C1 segment of cervical spinal cord (tissue), 14 donors: Measurements from ENCODE around the gene SLC22A9.
"Not testable (repeated sequence)": the region's sequence is repeated elsewhere in the genome, so short reads cannot be mapped to it uniquely, and the experiment has no call there.

Source experiments
- DNase-seq, 14 donors: peaks; one replicate each; lab custom pipeline; 2025; lab: John Stamatoyannopoulos, UW

The SLC22A9 gene

DNA sequence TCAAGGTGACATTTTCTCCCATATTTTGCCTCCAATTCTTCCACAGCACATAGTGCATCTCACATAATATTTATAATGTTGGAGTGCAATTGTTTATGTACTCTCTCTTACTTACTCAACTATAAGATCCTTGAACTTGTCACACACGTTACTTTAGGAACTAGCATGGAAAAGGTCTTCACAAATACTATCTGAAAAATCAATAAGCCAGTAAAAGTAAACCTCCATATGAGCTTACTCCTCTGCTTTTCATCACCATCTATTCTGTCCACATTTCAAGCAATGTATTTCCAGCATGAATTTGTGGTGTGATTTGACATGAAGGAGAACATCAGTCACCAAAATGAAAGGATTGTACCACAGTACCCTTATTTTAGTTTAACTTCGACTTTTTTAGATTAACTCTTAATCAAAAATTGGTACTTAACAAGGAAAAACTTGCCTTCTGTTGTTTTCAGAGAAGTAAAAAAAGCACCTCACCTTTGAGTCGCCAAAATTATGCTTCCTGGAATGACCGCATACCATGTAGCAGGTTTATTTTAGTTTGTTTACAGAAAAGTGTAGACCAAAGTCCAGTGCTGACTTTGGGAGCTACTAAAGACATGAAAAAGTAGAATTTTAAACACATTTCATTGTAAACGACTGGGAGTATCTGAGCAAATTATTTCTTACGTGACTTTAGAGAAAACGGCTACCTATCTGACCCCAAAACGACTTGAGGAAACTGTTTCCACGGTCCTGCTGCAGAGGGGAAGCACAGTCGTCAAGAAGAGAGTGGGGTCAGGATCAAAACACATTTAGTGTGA is at the start of gene SLC22A9:
TSS of gene SLC22A9 (plus strand) at position 621 of the 806 bp plus-strand sequence. CDS start 272 bp downstream, outside the sequence.
- no peak for DNase-seq

DNA sequence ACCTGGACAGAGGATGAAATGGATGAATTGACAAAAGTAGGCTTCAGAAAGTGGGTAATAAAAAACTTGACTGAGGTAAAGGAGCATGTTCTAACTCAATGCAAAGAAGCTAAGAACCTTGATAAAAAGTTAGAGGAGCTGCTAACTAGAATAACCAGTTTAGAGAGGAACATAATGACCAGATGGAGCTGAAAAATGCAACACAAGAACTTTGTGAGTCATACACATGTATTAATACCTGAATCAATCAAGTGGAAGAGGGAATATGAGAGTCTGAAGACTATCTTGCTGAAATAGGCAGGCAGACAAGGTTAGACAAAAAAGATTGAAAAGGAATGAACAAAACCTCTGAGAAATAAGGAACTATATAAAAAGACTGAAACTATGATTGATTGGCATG is 47.9 kb upstream of the SLC22A9 start:
- DNase-seq: no peak

DNA sequence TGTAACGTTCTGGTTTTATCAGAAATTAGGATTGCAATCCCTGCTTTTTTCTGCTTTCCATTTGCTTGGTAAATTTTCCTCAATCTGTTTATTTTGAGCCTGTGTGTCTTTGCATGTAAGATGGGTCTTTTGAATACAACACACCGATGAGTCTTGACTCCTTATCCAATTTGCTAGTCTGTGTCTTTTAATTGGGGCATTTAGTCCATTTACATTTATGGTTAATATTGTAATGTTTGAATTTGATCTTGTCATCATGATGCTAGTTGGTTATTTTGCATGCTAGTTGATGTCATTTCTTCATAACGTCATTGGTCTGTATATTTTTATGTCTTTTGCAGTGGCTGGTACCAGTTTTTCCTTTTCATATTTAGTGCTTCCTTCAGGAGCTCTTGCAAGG is 34.5 kb upstream of the SLC22A9 start:
- not testable (repeated sequence) for DNase-seq

DNA sequence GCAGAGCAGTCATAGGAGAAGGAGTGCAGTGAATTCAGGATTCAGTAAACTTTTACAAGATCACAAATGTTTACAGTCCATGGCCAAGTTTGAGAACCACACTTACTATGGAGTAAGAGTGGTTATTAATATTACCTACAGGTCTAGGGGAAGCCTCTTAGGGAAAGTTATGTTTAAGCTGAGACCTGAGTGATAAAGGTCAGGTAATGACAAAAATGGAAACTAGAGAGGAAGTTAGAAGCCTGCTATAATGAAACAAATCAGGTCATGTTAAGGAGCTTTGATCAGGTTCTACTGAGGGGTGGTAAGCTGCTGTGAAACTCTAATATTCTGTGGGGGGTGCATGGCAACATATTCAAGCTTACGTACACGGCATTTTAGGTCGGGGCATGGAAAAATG is 32.5 kb upstream of the SLC22A9 start:
- no peak for DNase-seq

DNA sequence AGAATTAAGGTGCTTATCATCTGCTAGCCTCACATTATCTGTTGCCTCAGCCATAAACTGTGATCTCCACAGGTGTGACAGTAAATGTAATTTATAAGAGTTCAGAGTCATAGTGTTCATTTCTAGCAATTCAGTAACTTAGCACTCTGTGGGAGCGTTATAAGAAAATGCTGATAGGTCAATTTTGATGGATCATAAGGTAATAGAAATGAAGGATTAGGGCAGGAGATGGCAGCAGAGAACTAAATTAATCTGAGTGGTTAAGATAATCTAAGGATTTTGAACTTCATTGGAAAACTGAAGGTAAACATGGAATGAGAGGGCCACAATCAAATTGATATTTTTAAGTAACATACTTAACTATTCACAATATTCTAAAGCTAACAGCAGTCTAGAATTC is 26.5 kb upstream of the SLC22A9 start:
- no peak for DNase-seq

DNA sequence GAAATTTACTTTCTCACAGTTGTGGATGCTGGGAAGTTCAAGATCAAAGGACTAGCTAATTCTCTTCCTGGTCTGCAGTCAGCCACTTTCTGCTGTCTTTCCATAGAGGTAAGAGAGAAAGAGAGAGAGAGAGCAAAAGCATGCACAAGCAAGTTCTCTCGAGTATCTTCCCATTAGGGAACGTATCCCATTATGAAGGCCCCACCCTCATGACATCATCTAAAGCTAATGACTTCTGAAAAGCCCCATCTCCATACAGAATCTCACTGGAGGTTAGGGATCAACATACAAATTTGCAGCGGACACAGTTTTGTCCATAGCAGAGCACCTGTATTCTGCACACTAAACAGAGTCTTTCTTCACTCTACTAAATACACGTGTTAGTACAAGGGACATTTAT is 17.4 kb upstream of the SLC22A9 start:
- no peak for DNase-seq

DNA sequence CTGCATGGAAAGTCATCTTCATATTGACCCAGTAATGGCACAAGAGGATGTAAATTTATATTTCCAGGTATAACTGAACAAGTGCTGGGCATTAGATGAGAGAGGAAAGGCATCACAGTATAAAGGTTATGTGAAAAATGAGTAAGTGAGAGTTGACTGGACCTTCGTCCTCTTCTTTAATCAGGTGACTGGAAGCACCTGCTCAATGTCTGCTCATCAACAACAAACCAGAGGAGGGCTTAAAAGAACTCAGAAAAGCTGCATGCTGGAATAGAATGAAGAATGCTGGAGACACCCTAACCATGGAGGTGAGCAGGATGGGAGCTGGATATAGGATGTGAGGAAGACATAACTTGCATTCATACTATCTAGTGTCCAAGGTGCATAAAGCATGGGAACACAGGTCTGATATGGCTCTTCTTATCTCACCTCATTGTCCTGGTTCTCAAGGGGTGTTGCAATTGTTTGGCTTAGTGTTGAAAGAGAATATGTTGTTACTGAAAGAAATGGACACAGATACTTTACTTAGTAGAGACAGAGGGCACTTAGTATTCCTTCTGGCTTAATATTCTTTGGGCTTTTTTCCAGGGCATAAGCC is 7.3 kb upstream of the SLC22A9 start:
- DNase-seq: no peak

DNA sequence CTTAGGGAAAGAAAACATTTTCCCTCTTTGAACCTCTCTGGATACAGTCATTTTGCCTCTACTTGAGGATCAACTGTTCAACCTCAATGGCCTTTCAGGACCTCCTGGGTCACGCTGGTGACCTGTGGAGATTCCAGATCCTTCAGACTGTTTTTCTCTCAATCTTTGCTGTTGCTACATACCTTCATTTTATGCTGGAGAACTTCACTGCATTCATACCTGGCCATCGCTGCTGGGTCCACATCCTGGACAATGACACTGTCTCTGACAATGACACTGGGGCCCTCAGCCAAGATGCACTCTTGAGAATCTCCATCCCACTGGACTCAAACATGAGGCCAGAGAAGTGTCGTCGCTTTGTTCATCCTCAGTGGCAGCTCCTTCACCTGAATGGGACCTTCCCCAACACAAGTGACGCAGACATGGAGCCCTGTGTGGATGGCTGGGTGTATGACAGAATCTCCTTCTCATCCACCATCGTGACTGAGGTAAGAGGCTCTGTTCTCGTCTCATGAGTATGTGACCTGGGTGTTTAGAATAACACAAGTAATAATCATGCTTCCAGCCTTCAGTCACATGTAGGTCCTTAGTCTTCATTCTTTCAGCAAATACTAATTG is 495 bp downstream of the SLC22A9 start:
- no peak for DNase-seq

DNA sequence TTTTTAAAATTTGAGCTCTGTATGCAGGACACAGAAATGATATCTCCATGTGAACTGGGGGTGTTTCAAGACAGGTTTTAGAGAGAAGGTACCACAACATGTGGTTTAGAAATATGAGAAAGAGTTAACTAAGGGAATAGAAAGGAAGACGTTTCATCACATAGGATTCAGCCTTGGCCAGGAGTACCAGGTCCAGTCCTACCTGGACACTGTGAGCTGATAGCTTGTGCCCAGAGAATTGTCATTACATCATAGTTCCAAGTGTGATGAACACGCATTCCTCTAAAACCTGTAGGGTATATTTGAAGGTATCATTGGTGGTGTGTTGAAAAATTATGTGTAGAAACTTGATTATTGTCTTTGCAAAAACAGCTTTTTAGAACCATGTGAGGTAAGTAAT is 1.8 kb downstream of the SLC22A9 start:
- no peak for DNase-seq

DNA sequence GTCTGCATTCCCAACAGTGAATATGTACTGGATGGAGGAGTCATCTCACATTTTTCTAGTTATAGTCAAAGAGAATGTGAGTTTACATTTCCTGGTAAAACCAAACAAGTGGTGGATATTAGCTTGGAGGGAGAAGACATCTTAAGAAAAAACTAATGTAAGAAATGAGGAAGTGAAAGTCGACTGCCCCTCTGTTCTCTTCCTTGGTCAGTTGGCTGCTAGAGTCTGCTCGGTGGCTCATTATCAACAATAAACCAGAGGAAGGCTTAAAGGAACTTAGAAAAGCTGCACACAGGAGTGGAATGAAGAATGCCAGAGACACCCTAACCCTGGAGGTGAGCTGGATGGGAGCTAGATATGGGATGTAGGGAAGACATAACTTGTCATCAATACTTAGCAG is 5.8 kb downstream of the SLC22A9 start:
- no peak for DNase-seq

DNA sequence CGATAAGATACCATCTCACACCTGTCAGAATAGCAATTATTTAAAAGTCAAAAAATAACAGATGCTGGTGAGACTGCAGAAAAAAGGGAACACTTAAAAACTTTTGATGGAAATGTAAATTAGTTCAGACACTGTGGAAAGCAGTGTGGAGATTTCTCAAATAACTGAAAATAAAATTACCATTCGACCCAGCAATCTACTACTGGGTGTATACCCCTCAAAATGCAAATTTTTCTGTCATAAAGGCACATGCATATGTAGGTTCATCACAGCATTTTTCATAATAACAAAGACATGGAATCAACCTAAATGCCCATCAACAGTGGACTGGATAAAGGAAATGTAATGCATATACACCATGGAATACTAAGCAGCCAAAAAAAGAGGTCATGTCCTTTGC is 10.5 kb downstream of the SLC22A9 start:
- no peak for DNase-seq

DNA sequence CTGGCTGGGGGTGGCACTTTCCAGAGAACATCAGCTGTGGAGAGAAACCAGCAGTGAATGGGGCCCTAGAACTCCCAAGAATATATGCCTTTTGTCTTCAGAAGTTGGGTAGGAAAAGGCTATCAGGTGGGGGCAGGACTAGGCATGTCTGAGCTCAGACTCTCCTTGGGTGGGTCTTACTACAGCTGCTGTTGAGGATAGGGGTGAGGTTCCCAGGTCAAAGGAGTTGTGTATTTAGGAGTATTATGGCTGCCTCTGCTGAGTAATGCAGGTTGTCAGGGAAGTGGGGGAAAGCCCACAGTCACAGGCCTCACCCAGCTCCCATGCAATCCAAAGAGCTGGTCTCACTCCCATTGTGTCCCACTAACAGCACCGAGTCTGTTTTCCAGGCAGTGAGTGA is 26.1 kb downstream of the SLC22A9 start:
- no peak for DNase-seq

DNA sequence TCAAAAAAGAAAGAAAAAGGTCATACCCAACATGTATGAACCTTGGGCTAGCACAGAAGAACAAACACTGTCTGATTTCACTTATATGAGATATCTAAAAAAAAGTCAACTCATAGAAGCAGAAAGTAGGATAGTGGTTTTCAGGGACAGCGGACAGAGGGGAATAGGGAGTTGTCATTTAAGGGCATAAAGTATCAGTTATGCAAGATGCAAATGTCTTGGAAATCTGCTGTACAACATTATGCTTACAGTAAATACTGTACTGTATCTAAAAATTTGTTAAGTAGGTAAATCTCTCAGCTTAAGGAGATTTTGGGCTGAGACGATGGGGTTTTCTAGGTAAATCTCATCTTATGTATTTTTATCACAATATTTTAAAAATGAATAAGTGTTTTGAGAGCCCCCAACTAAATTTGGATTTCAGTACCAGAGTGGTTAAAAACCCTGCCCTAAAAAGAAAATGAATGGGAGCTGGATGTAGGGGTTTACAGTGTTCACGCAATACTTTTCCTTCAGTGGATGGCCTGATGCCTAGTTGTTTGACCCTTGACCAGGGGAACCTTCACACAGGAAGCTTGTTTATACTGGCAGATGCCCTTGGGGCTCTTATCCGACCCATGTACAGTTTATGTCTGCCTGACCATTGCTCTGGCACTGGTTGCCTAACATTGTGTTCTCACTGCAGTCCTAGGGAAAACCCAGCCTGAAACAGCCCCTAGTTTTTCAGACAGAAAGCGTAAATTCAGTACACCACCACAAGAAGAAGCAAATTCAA is 34.8 kb downstream of the SLC22A9 start:
- no peak for DNase-seq

DNA sequence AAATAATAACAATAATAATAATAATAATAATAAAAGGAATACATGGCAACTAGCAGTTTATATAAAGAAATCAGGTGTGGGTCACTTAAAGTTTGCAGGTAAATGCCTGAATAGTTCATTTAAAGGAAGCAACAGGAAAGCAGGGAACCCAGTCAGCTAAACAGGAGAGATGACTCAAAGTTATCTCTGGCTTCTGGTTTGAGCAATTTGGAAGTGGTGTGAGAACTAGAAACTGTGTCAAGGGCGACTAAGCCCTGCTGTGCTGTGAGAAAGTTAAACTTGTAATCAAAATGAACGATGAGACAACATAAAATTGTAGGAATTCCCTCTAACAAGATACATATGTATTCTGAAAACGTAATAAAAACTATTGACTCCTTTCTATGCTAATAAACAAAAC is 35.5 kb downstream of the SLC22A9 start:
- DNase-seq: no peak

DNA sequence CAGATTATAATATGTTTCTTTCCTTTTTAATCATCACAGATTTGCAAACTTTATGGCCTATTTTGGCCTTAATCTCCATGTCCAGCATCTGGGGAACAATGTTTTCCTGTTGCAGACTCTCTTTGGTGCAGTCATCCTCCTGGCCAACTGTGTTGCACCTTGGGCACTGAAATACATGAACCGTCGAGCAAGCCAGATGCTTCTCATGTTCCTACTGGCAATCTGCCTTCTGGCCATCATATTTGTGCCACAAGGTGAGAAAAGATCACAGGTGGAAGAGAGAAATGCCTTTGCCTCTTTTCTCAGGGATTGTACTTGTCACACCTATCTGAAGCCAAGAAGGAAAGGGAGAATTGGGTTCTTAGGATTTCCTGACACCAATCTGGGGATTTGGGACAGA is 36.9 kb downstream of the SLC22A9 start:
- DNase-seq: no peak

DNA sequence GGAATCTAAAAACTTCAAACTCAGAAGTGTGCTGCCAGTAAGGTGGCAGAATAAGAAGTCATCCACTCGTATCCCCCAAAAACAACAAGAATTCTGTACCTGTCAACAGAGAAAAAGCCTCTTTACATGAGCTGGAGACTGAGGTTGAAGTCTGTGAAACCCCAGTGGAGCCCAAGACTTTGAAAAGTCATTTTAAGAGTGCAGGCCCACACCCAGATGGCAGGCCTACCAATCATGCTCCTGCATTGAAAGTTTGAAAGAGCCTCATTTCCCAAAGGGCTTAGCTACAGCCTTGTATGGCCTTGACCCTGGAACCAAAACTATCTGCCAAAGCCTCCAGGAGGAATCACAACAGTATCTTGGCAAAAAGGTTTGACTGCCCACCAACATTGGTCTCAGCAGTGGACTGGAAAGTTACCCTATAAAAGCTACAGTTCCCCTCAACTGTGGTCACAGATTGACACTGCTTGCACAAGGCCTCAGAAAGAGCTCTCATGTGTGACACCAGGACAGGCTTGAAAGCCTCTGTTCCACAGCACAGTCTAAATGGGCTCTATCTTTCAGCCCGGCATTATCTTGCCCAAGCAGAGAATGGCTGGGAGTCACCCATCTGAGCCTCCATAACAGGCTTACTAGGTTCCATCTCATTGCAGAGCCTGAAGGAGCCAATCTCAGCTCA is 47.7 kb downstream of the SLC22A9 start:
- DNase-seq: no peak

DNA sequence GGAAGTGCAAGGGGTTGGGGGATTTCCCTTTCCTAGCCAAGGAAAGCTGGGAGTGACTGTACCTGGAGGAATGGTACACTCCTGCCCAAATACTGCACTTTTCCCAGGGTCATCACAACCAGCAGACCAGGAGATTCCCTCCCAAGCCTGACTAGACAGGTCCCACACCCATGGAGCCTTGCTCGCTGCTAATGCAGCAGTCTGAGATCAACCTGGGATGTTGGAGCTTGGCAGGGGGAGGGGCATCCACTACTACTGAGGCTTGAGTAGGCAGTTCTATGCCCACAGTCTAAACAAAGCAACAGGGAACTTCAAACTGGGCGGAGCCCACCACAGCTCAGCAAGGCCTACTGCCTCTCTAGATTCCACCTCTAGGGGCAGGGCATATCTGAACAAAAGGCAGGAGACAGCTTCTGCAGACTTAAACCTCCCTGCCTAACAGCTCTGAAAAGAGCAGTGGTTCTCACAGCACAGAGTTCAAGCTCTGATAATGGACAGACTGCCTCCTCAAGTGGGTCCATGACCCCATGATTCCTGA is 58.5 kb downstream of the SLC22A9 start:
- no peak for DNase-seq

DNA sequence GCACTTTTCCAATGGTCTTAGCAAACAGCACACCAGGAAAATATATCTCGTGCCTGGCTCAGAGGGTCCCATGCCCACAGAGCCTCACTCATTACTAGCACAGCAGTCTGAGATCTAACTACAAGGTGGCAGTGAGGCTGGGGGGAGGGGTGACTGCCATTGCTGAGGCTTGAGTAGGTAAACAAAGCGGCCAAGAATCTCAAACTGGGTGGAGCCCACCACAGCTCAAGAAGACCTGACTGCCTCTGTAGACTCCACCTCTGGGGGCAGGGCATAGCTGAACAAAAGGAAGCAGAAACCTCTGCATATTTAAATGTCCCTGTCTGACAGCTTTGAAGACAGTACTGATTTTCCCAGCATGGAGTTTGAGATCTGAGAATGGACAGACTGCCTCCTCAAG is 61.1 kb downstream of the SLC22A9 start:
- DNase-seq: not testable (repeated sequence)

DNA sequence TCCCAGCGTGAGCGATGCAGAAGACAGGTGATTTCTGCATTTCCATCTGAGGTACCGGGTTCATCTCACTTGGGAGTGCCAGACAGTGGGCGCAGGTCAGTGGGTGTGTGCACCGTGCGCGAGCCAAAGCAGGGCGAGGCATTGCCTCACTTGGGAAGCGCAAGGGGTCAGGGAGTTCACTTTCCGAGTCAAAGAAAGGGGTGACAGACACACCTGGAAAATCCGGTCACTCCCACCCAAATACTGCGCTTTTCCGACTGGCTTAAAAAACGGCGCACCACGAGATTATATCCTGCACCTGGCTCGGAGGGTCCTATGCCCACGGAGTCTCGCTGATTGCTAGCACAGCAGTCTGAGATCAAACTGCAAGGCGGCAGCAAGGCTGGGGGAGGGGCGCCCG is 65.8 kb downstream of the SLC22A9 start:
- not testable (repeated sequence) for DNase-seq

DNA sequence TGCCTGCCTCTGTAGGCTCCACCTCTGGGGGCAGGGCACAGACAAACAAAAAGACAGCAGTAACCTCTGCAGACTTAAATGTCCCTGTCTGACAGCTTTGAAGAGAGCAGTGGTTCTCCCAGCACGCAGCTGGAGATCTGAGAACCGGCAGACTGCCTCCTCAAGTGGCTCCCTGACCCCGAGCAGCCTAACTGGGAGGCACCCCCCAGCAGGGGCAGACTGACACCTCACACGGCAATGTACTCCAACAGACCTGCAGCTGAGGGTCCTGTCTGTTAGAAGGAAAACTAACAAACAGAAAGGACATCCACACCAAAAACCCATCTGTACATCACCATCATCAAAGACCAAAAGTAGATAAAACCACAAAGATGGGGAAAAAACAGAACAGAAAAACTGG is 66.2 kb downstream of the SLC22A9 start:
- not testable (repeated sequence) for DNase-seq

DNA sequence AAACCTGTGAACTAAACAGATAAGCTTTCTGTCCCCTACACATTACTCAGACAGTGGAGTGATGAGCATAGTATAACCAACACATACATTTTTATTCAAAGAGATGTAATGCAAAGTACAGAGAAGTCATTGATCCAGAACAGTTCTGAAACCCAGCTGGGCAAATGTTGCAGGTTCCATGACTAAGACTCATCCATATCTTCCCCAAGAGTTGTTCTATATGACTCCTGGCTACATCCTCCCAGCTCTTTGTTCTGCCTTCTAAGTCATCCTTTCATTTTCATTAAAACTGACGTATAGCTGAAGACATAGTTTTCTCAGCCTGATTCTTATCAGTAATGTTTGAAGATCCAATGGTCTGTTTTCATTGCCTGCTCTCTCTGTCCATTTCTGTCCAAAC is 74.1 kb downstream of the SLC22A9 start:
- no peak for DNase-seq
